Raji (cell line): ENCODE measurements around the gene C5orf15.

Experiments used
- POLR2A ChIP-seq: IDR thresholded peaks from 2 replicates; pipeline ENCODE4 v1.6.1; 2011; ENCODE audit warnings: low read depth, low read length, control low read depth; ENCODE audit not compliant: insufficient read depth

The C5orf15 gene

GRCh38 chr5:133909603-133910002 is 58.8 kb downstream of the C5orf15 start:
- no peak for TF ChIP-seq POLR2A

GRCh38 chr5:133907075-133907474 is 61.4 kb downstream of the C5orf15 start:
- TF ChIP-seq POLR2A: no peak

GRCh38 chr5:133906303-133906702 is 62.1 kb downstream of the C5orf15 start:
- TF ChIP-seq POLR2A: no peak
